CD4-positive, alpha-beta T cell treated with Interleukin-21 for 1 hour (primary cell): ENCODE results near the gene C1orf216.
"Not testable (repeated sequence)": the region's sequence is repeated elsewhere in the genome, so short reads cannot be mapped to it uniquely, and the experiment has no call there.

Experiments used
- DNase-seq: peaks from one replicate; pipeline ENCODE4 v3.0.0-alpha.2; 2020

The C1orf216 gene

DNA sequence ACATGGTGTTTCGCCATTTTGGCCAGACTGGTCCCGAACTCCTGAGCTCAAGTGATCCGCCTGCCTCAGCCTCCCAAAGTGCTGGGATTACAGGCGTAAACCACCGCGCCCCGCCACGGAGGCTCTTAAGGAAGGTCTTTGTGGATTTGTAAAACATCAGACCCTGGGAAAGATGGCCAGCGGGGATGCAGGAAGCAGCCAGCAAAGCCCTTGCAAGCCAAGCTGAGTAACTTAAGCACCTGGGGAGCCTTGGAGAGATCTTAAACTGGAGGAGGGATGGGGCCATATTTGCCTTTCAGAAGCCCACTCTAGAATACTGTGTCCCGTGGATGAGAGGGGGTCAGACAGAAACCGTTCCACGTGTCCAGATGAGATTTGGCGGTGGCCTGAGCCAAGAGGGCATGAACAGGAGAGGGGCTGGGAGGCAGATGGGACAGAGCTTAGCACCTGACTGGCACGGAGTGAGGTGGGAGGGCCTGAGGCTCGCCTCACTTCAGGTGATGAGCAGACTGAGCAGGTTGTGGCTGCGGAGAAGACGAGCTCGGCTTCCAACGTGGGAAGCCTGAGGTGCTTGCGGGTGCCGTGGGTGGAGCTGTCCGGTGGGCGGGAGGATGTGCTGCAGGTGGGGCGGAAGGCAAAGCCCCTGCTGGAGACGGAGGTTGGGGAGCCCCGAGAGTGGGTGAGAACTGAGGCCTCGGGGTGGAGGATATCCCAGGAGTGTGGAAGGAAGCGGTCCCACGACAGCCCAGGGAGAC lies 11.7 kb downstream of the C1orf216 start:
- peak; percentile 41 for DNase-seq

DNA sequence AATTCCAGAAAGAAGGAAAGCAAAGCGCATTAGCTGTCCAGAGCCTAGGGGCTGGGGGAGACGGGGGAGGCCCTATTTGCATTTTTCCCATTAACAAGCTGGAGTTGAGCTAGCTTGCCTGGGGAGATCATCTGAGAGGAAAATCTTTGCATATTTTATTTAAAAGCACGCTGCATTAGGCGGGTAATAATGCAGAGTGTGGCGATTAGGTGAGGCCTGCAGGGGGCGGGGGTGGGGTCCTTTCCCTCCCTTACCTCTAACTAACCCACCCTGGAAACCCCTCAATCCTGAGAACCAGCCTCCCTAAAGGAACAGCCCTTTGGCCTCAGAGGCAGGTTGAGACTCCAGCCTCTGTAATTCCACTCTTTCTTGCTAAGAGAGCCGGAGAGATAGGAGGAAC lies 16.2 kb downstream of the C1orf216 start:
- DNase-seq: no peak

DNA sequence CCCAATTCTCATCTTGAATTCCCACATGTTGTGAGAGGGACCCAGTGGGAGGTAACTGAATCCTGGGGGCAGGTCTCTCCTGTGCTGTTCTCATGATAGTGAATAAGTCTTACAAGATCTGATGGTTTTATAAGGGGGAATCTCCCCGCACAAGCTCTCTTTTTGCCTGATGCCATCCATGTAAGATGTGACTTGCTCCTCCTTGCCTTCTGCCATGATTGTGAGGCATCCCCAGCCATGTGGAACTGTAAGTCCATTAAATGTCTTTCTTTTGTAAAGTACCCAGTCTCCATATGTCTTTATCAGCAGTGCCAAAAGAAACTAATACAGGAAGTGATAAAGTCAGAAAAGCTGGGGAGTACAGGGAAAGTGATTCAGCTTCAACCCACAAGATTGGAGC lies 19.5 kb downstream of the C1orf216 start:
- not testable (repeated sequence) for DNase-seq

DNA sequence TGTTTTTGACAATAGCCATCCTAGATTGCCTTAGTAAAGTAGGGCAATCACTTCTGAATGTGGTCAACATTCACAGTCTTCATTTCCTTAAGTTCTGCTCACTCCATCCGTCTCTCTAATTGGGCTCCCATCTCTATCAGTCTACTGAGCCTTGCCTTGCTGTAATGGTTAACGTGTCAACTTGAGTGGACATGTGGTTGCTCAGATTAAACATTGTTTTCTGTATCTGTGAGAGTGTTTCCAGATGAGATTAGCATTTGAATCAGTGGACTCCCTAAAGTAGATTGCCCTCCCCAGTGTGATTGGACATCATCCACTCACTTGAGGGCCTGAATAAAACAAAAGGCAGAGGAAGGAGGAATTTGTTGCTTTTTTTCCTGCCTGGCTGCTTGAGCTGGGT lies 26.4 kb downstream of the C1orf216 start:
- DNase-seq: no peak

DNA sequence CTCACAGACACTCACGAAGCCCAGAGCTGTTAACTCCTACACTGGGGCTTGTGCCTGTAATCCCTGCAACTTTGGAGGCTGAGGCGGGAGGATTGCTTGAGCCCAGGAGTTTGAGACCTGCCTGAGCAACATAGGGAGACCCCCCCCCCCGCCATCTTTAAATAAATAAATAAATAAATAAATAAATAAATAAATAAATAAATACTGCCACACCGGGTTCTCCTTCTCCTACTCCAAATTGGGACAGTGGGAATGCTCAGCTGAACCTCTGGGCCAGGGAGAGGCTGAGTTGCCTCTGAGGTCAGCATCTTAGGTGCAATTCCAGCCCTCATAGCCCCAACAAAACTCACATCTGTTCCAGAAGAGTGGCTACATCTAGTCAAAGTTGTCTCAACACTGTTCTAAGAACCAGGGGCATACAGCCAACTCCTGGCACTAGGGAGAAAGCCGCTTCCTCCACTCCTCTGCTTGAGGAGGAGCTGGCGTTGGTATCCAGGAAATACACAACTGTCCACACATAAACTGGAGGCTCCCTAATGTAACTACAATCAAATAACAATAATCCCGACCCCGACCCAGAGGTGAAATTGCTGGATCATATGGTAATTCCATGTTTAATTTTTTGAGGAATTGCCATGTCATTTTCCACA lies 27.0 kb downstream of the C1orf216 start:
- DNase-seq: no peak

DNA sequence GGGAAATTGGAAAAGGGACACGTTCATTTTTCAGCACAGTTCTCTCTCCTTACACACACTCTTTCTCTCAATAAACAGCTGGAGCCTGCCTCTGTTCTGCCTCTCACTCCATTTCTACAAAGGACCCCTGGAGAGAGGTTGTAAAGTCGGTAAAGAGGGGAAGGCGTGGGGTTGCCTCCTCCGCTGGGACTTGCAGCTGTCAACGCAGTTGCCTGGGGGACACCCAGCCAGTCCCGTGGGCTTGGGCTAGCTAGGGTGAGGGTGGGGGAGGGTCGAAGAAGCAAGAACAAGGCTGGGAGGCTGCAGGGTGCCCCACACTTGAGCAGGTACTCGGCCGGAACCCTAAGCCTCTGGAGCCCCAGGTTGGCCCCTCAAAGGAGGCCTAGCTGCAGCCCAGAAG lies 27.6 kb downstream of the C1orf216 start:
- DNase-seq: no peak

DNA sequence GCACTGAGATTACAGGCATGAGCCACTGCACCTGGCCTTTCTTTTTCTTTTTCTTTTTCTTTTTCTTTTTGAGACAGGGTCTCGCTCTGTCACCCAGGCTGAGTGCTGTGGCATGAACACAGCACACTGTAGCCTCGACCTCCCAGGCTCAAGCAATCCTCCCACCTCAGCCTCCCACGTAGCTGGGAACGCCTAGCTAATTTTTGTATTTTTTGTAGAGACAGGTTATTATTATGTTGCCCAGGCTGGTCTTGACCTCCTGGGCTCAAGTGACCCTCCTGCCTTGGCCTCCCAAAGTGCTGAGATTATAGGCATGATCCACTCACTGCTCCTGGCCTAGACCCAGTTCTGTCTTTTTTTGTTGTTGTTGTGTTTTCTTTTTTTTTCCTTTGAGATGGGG lies 28.6 kb downstream of the C1orf216 start:
- not testable (repeated sequence) for DNase-seq

DNA sequence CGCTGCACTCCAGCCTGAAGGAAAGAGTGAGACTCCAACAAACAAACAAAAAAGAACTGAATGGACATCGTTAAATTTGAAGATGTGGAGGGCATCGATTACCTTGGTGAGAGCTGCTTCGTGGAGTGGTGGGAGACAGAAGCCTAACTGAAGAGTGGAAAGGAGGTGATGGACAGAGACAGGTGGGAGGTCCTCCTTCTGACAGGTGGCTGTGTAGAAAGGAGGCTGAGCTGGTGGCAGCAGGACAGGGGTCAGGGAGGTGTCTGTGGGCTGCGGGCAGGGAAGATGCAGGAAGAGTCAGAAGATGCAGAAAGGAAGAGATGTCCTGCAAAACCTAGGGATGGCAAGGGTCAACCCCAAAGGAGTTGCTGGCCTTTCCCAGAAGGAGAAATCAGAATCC lies 30.5 kb downstream of the C1orf216 start:
- DNase-seq: no peak

DNA sequence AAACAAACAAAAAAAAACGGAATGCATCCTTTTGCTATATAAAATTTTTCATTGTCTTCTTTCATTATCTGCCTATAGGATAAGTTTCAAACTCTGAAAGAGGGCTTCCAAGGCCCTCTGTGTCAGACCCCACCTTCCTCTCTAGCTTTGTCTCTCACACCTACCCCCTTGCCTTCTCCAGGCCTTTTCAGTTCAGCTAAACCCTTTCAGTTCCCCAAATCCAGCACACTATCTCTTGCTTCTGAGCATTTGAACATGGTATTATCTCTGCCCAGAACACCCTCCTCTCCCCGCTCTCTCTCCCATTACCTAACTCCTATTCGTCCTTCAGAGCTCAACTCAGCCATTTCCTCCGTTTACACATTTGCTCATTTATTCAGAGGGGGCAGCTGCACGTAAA lies 35.7 kb downstream of the C1orf216 start:
- no peak for DNase-seq

DNA sequence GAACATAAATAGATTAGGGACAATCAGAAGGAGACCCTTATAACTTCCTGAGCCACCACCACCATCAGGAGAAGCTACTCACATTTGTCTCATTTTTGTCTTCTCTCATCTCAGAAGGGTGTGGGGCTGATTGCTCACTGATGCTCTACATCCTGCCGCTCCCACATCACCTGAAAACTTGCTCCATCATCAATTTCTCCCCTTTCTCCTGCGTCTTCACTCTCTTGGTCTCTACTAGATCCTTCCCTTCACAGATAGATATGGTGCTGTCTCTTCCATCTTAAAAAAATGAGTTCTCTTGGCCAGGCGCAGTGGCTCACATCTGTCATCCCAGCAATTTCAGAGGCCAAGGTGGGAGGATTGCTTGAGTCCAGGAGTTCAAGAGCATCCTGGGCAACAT lies 38.4 kb downstream of the C1orf216 start:
- no peak for DNase-seq

DNA sequence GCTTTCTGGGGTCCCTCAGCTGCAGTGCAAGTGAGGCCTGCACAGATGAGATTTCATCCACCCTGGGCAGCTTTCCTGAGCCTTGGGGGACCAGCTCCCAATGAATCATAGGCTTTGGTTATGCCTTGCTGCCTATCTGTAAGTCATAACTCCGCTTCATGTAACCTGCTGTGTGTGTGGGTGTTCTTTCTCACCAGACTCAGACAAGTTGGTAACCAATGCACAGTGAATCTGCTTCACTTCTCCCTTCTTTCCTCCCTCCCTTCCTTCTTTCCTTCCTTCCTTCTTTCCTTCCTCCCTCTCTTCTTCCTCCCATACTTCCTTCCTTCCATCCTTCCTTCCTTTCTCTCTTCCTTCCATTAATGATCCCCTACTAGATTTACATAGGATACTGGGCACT lies 42.9 kb downstream of the C1orf216 start:
- DNase-seq: no peak

DNA sequence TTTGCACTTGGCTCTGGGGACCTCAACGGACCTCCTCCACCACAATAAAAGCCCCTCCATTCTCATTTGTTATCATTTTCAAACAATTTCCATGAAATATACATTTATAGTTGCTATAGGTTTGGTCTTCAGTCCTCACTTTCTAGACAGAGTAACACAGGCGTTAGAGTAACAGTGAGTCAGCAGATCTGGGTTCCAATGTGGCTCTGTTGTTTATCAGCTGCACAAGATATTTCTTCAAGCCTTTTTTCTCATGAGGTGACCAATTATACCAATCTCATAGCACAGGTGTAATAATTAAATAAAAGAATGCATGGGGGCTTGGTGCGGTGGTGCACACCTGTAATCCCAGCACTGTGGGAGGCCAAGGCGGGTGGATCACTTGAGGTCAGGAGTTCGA lies 44.6 kb downstream of the C1orf216 start:
- DNase-seq: no peak

DNA sequence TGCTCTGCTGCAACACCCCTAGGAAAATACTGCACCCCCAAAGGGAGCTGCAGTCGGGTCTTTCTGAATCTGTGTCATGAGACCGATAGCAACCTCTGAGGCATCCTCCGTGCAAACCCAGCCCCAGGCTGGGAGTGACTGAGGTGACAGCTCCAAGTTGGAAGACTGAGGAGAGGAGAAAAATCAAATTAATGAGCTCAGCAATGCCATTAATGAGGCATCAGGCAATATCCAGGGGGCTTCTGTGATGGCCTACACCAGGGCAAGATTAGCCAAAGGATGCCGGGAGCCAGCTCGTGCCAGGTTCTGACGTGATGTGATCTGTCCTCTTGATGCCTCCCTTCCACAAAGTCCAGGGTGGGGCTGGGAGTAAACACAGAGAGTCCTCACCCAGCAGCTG lies 46.6 kb downstream of the C1orf216 start:
- no peak for DNase-seq

DNA sequence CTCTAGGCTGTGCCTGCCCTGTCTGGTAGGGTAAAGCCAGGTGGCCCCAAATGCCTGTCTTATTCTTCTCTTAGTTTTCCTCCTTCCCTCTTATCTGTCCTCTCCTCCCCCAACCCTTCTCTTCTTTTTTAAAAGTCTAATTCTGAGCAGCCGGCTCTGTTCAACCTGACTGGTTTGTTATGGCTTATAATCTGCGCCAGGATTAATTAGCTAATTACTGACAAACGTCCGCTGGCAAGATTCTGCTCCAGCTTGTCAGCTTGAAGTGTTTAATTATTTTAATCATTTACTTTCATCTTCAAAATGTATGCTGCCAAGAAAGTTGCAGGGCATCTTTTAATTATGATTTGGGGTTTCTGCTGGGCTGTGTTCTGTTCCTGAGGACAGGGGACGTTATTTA lies 50.2 kb downstream of the C1orf216 start:
- DNase-seq: no peak

DNA sequence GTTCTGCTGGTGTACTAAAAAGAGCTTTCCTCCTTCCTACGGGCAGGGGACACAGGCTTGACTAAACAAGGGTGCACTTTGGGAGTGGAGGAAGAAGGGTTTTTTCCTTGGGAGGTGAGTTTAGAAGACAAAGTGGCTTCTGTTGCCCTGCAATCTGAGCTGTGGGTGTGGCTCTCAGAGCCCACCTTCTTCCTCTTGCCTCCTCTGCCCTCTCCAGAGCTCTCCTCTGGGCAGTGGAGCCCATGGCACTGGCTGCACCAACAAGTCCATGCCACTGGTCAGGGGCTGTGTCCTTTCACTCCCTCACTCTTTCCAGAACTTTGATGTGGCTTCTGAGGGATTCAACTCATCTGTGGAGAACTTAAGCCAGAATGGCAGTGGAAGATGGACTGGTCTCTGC lies 51.8 kb downstream of the C1orf216 start:
- no peak for DNase-seq

DNA sequence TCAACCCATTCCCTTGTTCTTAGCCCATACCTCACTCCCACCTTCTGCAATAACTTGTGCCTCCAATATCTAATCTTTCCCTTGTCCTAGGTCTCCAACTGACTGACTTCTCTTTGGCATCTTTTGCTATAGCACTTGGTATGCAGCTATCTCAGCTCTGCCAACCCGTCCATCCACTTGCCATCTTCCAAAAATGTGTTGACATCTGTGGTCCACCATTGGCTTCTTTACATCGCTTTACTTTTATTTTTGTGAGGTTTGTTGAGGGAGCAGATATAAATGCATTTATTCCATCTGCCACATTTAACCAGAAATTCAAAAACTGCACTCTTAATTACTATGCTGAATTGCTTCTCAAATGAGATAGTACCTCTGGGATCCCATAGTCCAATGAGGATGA lies 52.5 kb downstream of the C1orf216 start:
- no peak for DNase-seq
